Stimulated activated CD4-positive, alpha-beta T cell treated with anti-CD3 and anti-CD28 coated beads, TNF-alpha, amount 100 ng/mL, for 1 hour (primary cell): ENCODE results near the gene ARL17B.
A peak's percentile ranks its signal among the peaks of the same experiment; 100 is the strongest.
"Not testable (repeated sequence)": the region's sequence is repeated elsewhere in the genome, so short reads cannot be mapped to it uniquely, and the experiment has no call there.

Experiments used
- DNase-seq, 3 donors: peaks; one replicate each; pipeline ENCODE4 v3.0.0-alpha.2; 2020; ENCODE audit warnings: low read depth in 3 of 3, low spot score in 1 of 3

ARL17B gene

DNA sequence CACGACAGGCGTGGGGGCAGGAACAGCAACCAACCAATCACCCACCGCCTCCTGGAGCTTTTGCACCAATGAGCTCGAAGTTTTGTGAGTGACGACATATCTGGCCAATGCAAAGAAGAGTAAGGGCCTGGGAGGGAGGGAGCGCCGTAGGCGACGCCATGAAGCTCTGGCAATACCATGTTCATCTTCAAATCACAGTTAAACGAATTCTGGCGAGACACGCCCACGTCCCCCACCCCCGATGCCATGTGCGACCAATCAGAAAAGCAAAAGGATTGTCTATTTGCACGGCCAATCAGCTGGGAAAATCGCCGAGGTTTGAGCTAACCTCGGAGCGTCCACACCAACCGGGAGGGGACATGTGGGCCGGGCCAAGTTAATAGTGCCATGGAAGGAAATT is at the start of gene ARL17B:
ARL17B (minus strand) TSS at position 12 of the 400 bp plus-strand sequence. CDS start 3,369 bp downstream, outside the sequence.
- DNase-seq: peak; percentile 42 to 69 (median 60)

DNA sequence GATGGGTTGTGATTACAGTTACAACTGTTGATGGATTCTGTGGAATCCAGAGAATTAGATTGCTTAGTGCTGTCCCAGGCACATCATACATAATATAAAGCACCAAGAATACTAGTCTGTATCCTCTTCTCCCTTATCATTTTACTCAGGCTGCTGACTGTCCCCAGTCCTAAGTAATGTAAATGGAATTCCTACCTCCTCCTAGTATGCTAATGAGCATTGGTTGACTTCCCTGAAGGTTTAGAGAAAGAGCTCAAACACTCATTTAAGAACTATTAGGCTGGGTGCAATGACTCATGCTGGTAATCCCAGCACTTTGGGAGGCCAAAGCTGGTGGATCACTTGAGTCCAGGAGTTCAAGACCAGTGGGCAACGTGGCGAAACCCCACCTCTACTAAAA is 48.3 kb upstream of the ARL17B start:
- not testable (repeated sequence) for DNase-seq

DNA sequence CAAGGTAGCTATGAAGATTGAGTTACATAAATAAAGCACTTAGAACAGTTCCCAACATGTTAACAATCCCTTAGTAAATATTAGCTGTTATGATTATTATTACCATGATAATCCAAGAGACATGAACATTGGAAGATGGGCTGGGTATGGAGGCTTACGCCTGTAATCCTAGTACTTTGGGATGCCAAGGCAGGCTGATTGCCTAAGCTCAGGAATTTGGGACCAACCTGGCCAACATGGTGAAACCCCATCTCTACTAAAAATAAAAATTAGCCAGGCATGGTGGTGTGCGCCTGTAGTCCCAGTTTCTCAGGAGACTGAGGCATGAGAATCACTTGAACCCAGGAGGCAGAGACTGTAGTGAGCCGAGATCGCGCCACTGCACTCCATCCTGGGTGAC is 45.6 kb upstream of the ARL17B start:
- not testable (repeated sequence) for DNase-seq

DNA sequence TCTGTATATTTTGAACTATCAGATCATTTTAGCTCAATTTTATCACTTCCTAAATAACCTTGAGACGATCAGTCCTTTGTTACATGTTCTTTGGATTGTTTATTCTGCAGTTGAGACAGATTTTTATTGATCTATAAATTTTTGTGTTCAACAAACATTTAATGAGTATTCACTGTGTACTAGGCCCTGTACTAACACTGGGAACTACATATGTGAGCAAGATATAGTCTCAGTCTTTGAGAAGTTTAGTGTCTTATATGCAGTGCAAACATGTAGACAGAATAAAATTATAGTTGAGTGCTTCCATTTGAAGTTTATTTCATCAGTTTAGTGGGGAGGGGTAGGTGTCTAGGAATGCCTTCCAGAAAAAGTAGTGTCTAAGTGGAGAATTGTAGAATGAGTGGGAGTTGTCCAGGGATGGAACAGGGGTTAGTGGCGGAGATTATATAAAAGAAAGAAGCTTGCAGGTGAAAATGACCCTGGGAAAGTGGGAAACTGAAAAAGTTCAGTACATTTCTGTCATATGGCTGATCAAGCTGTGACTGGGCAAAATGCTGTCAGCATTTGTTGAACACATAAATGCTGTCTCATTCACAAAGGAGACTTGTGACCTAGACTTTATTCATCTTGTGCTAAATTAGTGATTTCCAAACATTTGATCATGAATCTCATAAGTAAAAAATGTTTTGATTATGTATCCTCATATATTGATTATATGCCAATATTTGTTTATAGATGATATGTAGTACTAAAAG is 39.6 kb upstream of the ARL17B start:
- DNase-seq: not testable (repeated sequence)

DNA sequence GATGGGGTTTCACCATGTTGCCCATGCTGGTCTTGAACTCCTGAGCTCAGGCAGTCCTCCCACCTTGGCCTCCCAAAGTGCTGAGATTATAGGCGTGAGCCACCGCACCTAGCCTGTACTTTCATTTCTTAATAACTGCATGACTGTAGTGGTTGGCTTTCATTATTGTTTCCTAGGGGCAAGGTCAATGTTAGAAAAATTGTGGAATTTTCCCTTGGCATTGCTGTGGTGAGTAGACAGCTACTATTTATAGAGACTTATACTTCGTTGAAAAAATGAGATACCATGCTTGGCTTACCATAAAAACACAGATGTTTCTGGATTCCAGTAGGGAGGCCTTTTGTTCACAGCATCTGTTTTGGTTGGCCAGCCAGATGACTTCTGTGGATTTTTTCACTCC is 39.0 kb upstream of the ARL17B start:
- not testable (repeated sequence) for DNase-seq

DNA sequence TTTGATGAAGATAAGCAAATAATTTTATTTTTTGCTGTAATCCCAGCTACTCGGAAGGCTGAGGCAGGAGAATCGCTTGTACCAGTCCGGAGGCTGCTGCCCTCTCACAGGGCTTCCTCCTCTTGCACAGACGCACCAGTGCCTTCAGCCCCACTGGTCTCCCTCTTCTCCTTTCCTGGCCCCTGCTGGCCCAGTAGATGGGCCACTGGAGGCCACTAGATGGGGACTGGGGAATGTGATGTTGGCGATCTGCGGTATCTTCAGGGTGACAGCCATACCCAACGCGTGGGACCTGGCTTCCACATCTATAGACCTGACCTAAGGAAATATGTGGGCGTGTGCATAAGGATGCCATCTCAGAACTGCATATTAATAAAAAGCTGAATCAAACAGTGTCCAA is 38.4 kb upstream of the ARL17B start:
- DNase-seq: not testable (repeated sequence)

DNA sequence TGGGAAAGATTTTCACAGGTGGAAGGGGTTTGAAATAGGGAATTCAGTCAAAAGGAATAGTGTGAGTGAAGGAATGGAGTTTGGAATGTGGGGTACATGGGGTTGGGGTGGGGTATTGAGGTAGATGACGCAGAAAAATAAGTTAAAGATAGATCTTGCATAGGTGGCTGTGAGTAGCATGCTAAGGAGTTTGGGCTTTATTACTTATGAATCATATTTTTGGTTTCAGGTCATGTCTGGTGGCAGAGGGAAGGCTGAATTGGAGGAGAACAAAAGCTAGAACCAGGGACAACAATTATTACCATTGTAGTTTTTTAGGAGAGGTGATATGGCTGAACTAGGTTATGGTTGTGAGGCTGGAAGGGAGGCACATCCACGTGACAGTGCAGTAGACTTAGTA is 34.7 kb upstream of the ARL17B start:
- DNase-seq: not testable (repeated sequence)

DNA sequence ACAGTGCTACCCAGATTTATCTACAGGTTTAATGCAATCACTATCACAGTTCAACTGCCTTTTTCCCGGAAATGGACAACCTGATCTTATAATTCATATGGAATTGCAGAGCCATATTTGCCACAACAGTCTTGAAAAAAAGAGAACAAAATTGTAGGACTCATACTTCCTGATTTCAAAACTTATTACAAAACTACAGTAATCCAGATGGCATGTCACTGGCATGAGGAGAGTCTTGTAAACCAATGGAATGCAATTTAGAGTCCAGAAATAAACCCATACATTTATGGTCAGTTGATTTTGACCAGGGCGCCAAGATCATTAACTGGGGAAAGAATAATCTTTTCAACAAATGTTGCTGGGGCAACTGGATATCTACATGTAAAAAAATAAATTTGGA is 32.1 kb upstream of the ARL17B start:
- DNase-seq: not testable (repeated sequence)

DNA sequence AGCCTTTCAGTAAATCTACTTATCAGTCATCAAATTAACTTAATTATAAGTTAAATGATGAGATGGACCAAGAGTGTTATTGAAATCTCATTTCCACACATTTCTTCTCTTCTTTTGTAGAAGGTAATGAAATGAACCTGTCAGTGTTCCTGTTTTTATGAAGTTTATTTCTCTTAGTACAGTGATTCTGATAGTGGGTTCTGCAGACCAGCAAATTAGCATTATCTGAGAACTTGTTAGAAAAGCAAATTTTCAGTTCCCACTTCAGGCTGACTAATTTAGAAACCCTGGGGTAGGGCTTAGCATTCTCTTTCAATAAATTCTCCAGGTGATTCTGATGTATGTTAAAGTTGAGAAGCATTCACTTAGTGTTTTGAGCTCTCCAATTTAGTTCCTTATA is 23.9 kb upstream of the ARL17B start:
- DNase-seq: not testable (repeated sequence)

DNA sequence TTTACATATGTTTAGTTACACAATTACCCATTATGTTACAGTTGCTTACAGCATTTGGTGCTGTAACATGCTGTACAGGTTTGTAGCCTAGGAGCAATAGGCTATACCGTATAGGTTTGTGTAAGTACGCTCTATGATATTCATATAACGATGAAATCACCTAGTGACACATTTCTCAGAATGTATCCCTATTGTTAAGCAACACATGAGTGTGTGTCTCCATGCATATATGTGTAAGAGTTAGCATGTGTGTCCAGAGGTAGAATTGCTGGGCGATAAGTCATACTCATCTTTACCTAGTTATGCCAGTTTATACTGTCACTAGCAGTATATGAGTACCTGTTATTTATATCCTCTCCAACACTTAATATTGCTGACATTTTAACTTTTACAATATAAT is 21.6 kb upstream of the ARL17B start:
- DNase-seq: not testable (repeated sequence)

DNA sequence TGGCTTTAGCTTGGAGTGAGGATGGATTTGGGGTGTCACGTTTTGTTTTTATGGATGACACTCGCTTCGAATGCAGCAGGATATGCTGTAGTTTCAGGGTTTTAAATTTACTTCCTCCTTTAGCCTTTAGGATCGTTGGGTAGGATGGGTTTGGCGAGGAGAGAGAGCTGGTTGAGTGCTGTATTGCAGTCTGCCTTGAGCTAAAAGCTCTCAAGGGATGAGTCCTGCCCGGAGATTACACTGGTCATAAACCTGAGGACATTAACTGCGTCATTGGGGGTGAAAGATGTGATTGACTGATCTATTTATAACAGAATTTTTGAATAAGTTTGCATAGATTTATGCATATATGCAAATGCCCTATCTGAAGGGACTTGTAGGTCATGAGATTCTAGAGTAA is 11.9 kb upstream of the ARL17B start:
- not testable (repeated sequence) for DNase-seq

DNA sequence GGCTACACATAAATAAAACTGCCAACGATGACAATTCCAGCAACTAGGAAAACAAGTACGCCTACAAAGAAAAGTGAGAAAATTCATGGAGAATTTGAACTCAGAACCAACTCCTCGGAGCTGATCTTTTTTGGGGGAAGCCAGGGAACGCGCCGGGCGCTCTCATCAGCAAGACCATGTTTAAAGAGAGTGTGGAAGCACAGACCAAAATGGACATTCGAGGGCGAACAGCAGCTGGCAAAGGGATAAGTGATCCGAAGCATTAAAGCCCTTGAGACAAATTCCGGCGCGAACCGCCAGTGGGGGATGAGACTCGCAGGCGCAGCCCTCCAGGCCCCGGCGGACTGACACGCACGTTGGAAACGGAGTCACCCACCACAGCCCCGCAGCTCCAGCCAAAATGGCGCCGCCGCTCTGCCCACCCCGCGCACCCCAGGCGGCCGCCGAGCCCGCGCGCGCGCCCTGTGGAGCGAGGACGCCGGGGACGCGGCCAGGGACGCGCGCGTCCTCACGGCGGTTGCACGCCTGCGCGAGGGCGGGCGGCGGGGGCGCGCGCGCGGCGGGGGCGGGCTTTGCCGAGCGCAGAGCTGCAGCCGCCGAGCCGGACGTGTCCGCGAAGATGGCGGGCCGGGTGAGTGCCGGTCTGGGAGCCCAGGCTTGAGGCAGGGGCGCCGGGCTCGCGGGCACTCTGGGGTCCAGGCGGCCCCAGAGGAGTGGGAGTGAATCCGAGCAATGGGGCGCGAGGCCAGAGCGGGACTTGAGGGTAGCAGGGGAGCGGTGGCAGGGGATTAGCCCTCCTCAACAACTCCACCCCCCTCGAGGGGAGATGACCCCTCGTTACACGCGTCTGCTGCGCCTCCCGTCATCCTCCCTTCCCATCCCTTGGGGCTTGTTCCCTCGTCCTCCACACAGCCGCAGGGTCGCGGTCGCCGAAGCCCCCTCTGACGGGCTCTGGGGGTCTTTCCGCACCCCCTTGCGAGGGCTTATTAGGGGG is 11.0 kb upstream of the ARL17B start:
- DNase-seq: not testable (repeated sequence)

DNA sequence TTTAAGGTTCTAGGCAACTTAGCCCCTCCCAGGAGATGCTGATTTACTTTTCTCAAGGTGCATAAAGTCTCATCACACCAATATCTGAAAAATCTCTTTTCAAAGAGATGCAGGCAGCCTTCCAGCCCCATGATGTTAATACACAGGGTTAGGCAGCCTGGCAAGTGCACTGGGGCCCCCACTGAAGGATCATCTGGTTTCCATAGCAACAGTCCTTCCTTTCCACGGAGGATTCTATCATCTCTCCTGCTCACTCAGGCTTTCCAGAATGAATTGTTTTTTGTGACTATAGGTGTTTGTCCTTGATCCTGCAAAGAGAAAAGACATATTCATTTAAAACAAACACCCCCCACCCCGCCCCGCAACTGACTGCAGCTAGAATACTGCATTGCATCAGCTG is 6.0 kb upstream of the ARL17B start:
- not testable (repeated sequence) for DNase-seq

DNA sequence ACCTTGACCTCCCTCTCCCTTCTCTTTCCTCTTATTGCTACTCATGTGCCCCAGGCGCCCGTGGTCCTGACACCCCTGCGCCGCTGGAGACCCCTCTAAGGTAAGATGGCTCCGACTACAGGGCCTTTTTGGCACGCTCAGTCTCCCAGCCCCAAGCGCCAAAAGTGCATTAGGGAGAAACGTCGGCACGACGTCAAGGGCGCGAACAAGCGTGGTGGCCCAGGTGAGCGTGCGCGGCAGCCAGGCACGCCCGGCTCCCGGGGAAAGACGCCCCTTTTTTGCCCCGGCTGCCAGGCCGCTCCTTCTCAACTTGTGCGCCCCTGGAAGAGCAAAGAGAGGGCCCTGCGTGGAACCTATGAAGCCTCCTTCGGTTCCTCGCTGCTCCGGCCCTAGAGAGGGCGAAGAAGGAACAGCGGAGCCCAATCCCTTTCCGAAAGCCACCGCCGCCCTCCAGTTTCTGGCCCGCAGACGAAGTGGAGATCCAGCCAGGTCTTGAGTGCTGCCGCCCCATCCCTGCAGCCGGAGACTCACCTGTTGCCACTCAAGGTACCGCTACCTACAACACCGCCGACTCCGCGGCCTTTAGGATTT is 326 bp downstream of the ARL17B start:
- DNase-seq: not testable (repeated sequence)

DNA sequence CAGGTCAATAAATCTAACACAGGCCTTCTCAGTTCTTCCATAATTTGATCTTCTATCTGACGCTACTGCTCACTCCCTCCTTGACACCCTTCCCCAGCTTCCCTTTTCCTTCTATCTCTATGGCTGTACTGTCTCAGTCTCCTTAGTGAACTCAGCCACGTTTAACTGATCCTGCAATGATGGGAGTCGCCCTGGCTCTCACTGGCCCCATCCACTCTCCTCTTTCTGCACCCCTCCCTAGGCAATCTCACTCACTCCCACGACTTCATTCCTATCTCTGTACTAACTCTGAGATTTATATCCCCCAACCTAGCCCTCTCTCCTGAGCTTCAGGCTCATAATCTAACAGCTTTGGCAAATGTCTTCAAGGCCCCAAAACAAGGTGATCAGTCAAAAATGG is 7.7 kb downstream of the ARL17B start:
- DNase-seq: not testable (repeated sequence)

DNA sequence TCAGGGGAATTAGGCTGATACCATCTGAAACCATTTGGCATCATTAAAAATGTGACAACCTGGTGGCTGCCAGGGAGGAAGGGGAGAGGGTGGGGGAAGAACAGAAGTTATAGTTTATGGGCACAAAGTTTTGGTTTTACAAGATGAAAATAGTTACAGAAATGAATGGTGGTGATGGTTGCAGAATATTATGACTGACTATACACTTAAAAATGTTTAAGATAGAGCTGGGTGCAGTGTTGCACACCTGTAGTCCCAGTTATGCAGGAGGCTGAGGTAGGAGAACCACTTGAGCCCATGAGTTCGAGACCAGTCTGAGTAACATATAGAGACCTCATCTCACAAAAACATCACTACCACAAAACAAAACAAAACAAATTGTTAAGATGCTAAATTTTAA is 12.5 kb downstream of the ARL17B start:
- DNase-seq: not testable (repeated sequence)

DNA sequence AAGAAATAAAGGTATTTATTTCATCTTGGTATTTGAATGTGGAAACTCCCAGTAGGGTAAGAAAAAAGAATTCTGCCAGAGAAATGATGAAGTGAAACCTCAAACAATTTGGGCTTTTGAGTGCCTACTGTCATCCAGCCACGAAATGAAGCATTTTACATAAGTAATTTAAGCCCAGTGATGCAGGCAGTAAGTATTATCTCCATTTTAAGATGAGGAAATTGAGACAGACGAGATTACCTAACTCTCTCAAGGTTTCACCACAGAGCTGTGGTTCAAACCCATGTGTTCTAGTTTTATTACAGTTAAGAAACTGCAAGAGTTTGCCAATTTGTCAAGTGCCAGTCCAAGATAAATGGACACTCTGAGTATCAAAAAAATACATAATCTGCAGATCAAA is 13.2 kb downstream of the ARL17B start:
- not testable (repeated sequence) for DNase-seq

DNA sequence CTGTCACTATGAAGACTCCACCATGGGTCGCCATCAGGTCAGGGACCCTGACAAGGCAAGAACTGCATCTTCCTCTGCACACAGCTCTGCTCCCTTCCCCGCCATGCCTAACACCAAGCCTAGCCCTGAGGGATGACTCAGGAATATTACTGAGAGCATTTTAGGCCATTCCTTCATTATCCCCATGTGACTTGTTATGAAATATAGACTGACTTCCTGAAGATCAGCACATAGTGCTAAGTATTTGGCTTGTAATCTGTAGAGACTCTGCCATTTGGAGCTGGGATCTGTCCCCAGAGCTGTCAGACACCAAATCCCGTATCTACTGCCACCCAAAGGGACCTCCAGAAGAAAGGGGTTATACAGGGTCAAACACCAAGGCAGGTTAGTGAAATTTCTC is 19.4 kb downstream of the ARL17B start:
- not testable (repeated sequence) for DNase-seq

DNA sequence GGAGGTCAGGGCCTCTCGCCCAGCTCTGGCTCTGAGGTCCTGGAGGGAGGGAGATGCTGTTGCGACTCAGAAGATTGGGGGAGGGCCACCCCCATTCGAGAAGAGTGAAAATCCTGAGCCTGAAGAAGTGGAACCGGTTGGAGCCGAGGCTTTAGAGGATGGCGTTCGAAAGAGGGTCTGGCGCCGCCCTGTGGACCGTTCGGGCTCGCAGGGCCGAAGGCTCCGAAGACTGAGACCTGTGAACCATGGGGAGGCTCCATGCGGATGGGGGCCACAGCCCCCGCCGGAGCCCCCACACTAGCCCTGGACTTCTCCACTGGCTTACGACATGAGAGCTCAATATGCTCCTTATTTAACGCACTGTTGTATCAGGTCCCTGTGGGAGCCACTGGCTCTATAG is 20.3 kb downstream of the ARL17B start:
- not testable (repeated sequence) for DNase-seq

DNA sequence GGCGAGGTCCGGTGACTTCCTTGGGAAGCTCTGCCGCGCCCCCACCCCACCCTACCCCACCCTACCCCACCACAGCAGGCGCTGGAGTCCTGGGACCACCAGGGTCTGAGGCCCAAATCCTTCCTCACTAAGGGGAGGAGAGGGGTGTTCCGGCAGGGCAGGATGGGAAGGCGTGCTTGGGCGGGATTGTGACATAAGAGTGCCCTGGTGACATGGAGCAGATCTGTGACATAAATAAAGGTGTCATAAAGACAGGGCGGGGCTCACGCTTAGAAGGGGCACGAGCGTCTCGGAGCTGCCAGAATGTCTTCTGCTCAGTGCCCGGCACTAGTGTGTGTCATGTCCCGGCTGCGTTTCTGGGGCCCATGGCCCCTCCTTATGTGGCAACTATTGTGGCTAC is 66.7 kb downstream of the ARL17B start, which contains the start of gene LRRC37A:
LRRC37A (plus strand) TSS at position 301 of the 400 bp plus-strand sequence; CDS start at position 304, 3 bp downstream.
- not testable (repeated sequence) for DNase-seq

DNA sequence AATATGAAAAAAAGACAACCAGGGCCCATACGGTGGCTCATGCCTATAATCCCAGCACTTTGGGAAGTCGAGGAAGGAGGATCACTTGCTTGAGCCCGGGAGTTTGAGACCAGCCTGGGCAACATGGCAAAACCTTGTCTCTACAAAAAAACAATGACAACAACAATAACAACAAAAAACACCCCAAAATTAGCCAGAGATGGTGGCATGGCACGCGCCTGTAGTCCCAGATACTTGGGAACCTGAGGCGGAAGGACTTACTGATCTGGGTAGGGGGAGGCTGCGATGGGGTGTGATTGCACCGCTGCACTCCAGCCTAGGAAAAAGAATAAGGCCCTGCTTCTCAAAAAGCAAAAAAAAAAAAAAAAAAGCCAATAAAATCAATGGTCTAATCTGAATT is 69.9 kb downstream of the ARL17B start:
- DNase-seq: not testable (repeated sequence)
